ENCODE measurements around the gene MELTF. TPM values are rescaled to one million over a fixed set of nuclear protein-coding genes. Genes with fewer than 3 reads are reported as not detected.

The MELTF gene
- total and polyA plus RNA-seq, 2 of the 13 experiments (the other 11 are each of a cell fraction or from before 2014, with no cell fraction given) = 3.2 to 7.5 TPM

- no peak for TF ChIP-seq CENPBD1 (CRISPR knock-in tag; IDR thresholded peaks at IDR 0.05; ENCODE audit: borderline replicate concordance, low read depth)
- no peak for TF ChIP-seq TFE3 (CRISPR knock-in tag; IDR thresholded peaks at IDR 0.05)
- peak; percentile 39; the same call in 1 of the 2 replicates for TF ChIP-seq IKZF5 (CRISPR knock-in tag; IDR thresholded peaks at IDR 0.05)
- no peak for TF ChIP-seq SP1 (IDR thresholded peaks at IDR 0.05)
- TF ChIP-seq SP1 (CRISPR knock-in tag; IDR thresholded peaks at IDR 0.05) = no peak
- TF ChIP-seq RXRA (CRISPR knock-in tag; IDR thresholded peaks at IDR 0.05) = peak; percentile 64; the same call in 1 of the 2 replicates
- no peak for TF ChIP-seq CHD4 (IDR thresholded peaks at IDR 0.05; ENCODE audit: borderline replicate concordance, low read length)
- 0 out of 2 replicates have a peak, but pooled peaks have one; percentile 33 for TF ChIP-seq HBP1 (CRISPR knock-in tag; IDR thresholded peaks at IDR 0.05; ENCODE audit: low read depth)
- 0 out of 2 replicates have a peak, but pooled peaks have one; percentile 22 for TF ChIP-seq NR2C2 (CRISPR knock-in tag; IDR thresholded peaks at IDR 0.05; ENCODE audit: borderline replicate concordance)
- 0 out of 2 replicates have a peak, but pooled peaks have one; percentile 28 for TF ChIP-seq GZF1 (CRISPR knock-in tag; IDR thresholded peaks at IDR 0.05)
- no peak for TF ChIP-seq BRF2 (CRISPR knock-in tag; IDR thresholded peaks at IDR 0.05)
- 0 out of 2 replicates have a peak, but pooled peaks have one; percentile 27 for TF ChIP-seq RORA (CRISPR knock-in tag; IDR thresholded peaks at IDR 0.05)
- TF ChIP-seq SIN3A (IDR thresholded peaks at IDR 0.05; ENCODE audit: borderline replicate concordance, low read depth, low read length) = no peak
- no peak for TF ChIP-seq HOMEZ (CRISPR knock-in tag; IDR thresholded peaks at IDR 0.05; ENCODE audit: low read depth)
- TF ChIP-seq ZNF607 (CRISPR knock-in tag; IDR thresholded peaks at IDR 0.05; ENCODE audit: borderline replicate concordance) = peak; percentile 69; the same call in 1 of the 2 replicates
- TF ChIP-seq TCF12 (IDR thresholded peaks at IDR 0.05) = no peak
- TF ChIP-seq TCF12 (CRISPR knock-in tag; IDR thresholded peaks at IDR 0.05) = 0 out of 2 replicates have a peak, but pooled peaks have one; percentile 33
- peak; percentile 40; the same call in 1 of the 2 replicates for TF ChIP-seq TBX2 (CRISPR knock-in tag; IDR thresholded peaks at IDR 0.05; ENCODE audit: borderline replicate concordance)
- TF ChIP-seq ZFY (CRISPR knock-in tag; IDR thresholded peaks at IDR 0.05) = peak; percentile 78
Observed at GRCh38 chr3:196968233-196969133, 61.1 kb downstream of the MELTF start, which contains the start of gene PIGZ (continued).

Data from HepG2 (cell line).